IMR-90 (cell line): ENCODE measurements around the gene KRTAP9-9. TPM values are rescaled to one million over a fixed set of nuclear protein-coding genes. Genes with fewer than 3 reads are reported as not detected.

Experiments
- ATAC-seq: fragments of 200-7000 bp; cut with Tn5 transposase; 2 replicates; pipeline ENCODE4 v1.9.1; 2020; ENCODE audit warnings: low read depth, mild to moderate bottlenecking, moderate library complexity
- BruUV-seq: library from RNA; stranded (reverse); fragments of 400-500 nt; replicated peaks from 2 replicates; lab custom pipeline; 2021; lab: Mats Ljungman, UMichigan
- CTCF ChIA-PET: fragments of 300-600 bp; formaldehyde crosslinking; extraction: SDS; loops from one replicate; lab custom pipeline; 2021; ENCODE audit warnings: antibody characterized with exemption; lab: Yijun Ruan, JAX
- POLR2A ChIA-PET: fragments of 300-600 bp; sonication (Branson Sonifier 250); formaldehyde crosslinking; loops from one replicate; lab custom pipeline; 2022; ENCODE audit warnings: antibody characterized with exemption; ENCODE audit not compliant: unreplicated experiment; lab: Charles Lee
- DNase-seq: peaks from one replicate; pipeline ENCODE4 v3.0.0; 2013
- H2AFZ ChIP-seq: replicated peaks from 2 replicates; pipeline ENCODE3; 2013; ENCODE audit warnings: low read length, mild to moderate bottlenecking; ENCODE audit not compliant: poor library complexity
- H2AK5ac ChIP-seq: 2 replicates; pipeline ENCODE4 v1.6.1; 2013; ENCODE audit warnings: low read depth, low read length, inconsistent platforms
- H2AK9ac ChIP-seq: replicated peaks from 2 replicates; pipeline ENCODE3; 2013; ENCODE audit warnings: mild to moderate bottlenecking, low read depth, low read length, moderate library complexity; ENCODE audit not compliant: poor library complexity
- H2BK120ac ChIP-seq: 2 replicates; pipeline ENCODE4 v1.6.1; 2013; ENCODE audit warnings: low read depth, low read length, inconsistent platforms
- H2BK15ac ChIP-seq: 3 replicates; pipeline ENCODE4 v1.6.1; 2013; ENCODE audit warnings: low read depth, low read length, inconsistent platforms
- H2BK20ac ChIP-seq: 2 replicates; pipeline ENCODE4 v1.6.1; 2013; ENCODE audit warnings: low read depth, mild to moderate bottlenecking, inconsistent platforms, low read length, moderate library complexity
- H2BK5ac ChIP-seq: 2 replicates; pipeline ENCODE4 v1.6.1; 2013; ENCODE audit warnings: mild to moderate bottlenecking, low read depth, low read length, inconsistent platforms; ENCODE audit not compliant: poor library complexity, severe bottlenecking
- H3K14ac ChIP-seq: replicated peaks from 2 replicates; pipeline ENCODE4 v1.6.1; 2013; ENCODE audit warnings: low read depth, low read length, inconsistent platforms
- H3K18ac ChIP-seq: 2 replicates; pipeline ENCODE4 v1.6.1; 2013; ENCODE audit warnings: low read depth, low read length, control low read depth
- H3K23ac ChIP-seq: 2 replicates; pipeline ENCODE4 v1.6.1; 2013; ENCODE audit warnings: low read depth, low read length, inconsistent platforms
- H3K27ac ChIP-seq: 2 replicates; pipeline ENCODE4 v1.5.1; 2013; ENCODE audit warnings: mild to moderate bottlenecking, control low read depth, low read length; ENCODE audit not compliant: insufficient read depth
- H3K27me3 ChIP-seq: 2 replicates; pipeline ENCODE4 v1.6.1; 2013; ENCODE audit warnings: low read length; ENCODE audit not compliant: control insufficient read depth, insufficient read depth
- H3K36me3 ChIP-seq: 2 replicates; pipeline ENCODE4 v1.6.1; 2013; ENCODE audit warnings: low read length, mixed read lengths; ENCODE audit not compliant: control insufficient read depth, insufficient read depth
- H3K4ac ChIP-seq: 2 replicates; pipeline ENCODE4 v1.6.1; 2013; ENCODE audit warnings: low read depth, low read length, inconsistent platforms
- H3K4me1 ChIP-seq: 2 replicates; pipeline ENCODE4 v1.6.1; 2013; ENCODE audit warnings: low read length, mixed read lengths; ENCODE audit not compliant: control insufficient read depth, insufficient read depth
- H3K4me2 ChIP-seq: 2 replicates; pipeline ENCODE4 v1.6.1; 2013; ENCODE audit warnings: low read depth, mild to moderate bottlenecking, control low read depth, low read length, moderate library complexity
- H3K4me3 ChIP-seq: 2 replicates; pipeline ENCODE4 v1.5.1; 2013; ENCODE audit warnings: low read depth, mild to moderate bottlenecking, control low read depth, low read length, moderate library complexity; ENCODE audit not compliant: insufficient read depth
- H3K56ac ChIP-seq: 2 replicates; pipeline ENCODE4 v1.6.1; 2013; ENCODE audit warnings: low read length, inconsistent platforms; ENCODE audit not compliant: insufficient read depth; ENCODE audit errors: extremely low read depth
- H3K79me1 ChIP-seq, 2 experiments: 2 replicates each; pipeline ENCODE4 v1.6.1; 2013; ENCODE audit warnings: low read length in 2 of 2, inconsistent platforms in 1 of 2, low read depth in 1 of 2
- H3K9ac ChIP-seq: 2 replicates; pipeline ENCODE4 v1.6.1; 2013; ENCODE audit warnings: low read depth, low read length, control low read depth
- H3K9me1 ChIP-seq: 2 replicates; pipeline ENCODE4 v1.6.1; 2013; ENCODE audit warnings: low read length, inconsistent platforms; ENCODE audit not compliant: insufficient read depth
- H3K9me3 ChIP-seq: 2 replicates; pipeline ENCODE4 v1.6.1; 2013; ENCODE audit warnings: low read length; ENCODE audit not compliant: control insufficient read depth, insufficient read depth
- H4K20me1 ChIP-seq: 2 replicates; pipeline ENCODE4 v1.6.1; 2013; ENCODE audit warnings: low read length, inconsistent platforms; ENCODE audit not compliant: insufficient read depth
- H4K5ac ChIP-seq: 2 replicates; pipeline ENCODE4 v1.6.1; 2013; ENCODE audit warnings: mild to moderate bottlenecking, low read depth, low read length, control low read depth
- H4K8ac ChIP-seq, 2 experiments: 2 replicates each; pipeline ENCODE4 v1.6.1; 2013; ENCODE audit warnings: low read depth in 2 of 2, low read length in 2 of 2, control low read depth in 1 of 2, inconsistent platforms in 1 of 2
- H4K91ac ChIP-seq: 2 replicates; pipeline ENCODE4 v1.6.1; 2013; ENCODE audit warnings: low read depth, low read length, inconsistent platforms; ENCODE audit not compliant: insufficient read depth
- CEBPB ChIP-seq: IDR thresholded peaks from 2 replicates; pipeline ENCODE4 v1.6.1; 2012; ENCODE audit warnings: low read depth, low read length, improper control_type of control experiment
- CHD1 ChIP-seq: IDR thresholded peaks from 2 replicates; pipeline ENCODE4 v1.6.1; 2012; ENCODE audit warnings: low read depth, low read length, improper control_type of control experiment
- NFE2L2 ChIP-seq: fragments of 150-350 bp; IDR thresholded peaks from 2 replicates; pipeline ENCODE4 v1.6.1; 2016; ENCODE audit warnings: low read depth, mild to moderate bottlenecking, low read length
- RAD21 ChIP-seq: IDR thresholded peaks from 2 replicates; pipeline ENCODE4 v1.6.1; 2012; ENCODE audit warnings: low read length, improper control_type of control experiment
- RCOR1 ChIP-seq: IDR thresholded peaks from 2 replicates; pipeline ENCODE4 v1.6.1; 2012; ENCODE audit warnings: mild to moderate bottlenecking, low read length, improper control_type of control experiment; ENCODE audit not compliant: insufficient replicate concordance
- WGBS, 2 experiments: methylation state at CpG; one replicate each; pipeline versions ENCODE4 v1.1.5 to v1.1.7; 2013; ENCODE audit warnings: missing lambda C conversion rate in 2 of 2; ENCODE audit not compliant: insufficient read length in 1 of 2; ENCODE audit errors: extremely low coverage in 2 of 2; 5-methylcytosine and 5-hydroxymethylcytosine counted together
- dilution Hi-C: fragments of 300-500 bp; cut with HindIII; formaldehyde crosslinking; loops from one replicate; pipeline ENCODE4 v1.14.3; 2018; ENCODE audit warnings: low sequenced_read_pairs; ENCODE audit not compliant: unreplicated experiment
- in situ Hi-C: fragments of 300-500 bp; cut with MboI; formaldehyde crosslinking; loops from 3 replicates; pipeline ENCODE4 v1.14.3; 2019; ENCODE audit warnings: low sequenced_read_pairs, inconsistent platforms, mixed read lengths
- intact Hi-C: fragments of 100-400 bp; cut with micrococcal nuclease; formaldehyde crosslinking; loops from 2 replicates; pipeline ENCODE4 v1.10.0; 2022
- polyA plus RNA-seq, 3 experiments: library from polyadenylated mRNA; depleted of rRNA; stranded (reverse); fragments of >200 nt; gene quantifications; 2 replicates each; pipeline ENCODE4 v1.2.3, GENCODE V29; 2012; ENCODE audit warnings: low replicate concordance in 1 of 3
- total RNA-seq: library from RNA; depleted of rRNA; stranded (reverse); fragments of >200 nt; gene quantifications from 2 replicates; pipeline ENCODE4 v1.2.3, GENCODE V29; 2012
- TF ChIP-seq, protein P1 (sequence below): fragments of 150-350 bp; IDR thresholded peaks from 2 replicates; pipeline ENCODE4 v1.6.1; 2016; ENCODE audit warnings: low read depth, mild to moderate bottlenecking, low read length, moderate library complexity, borderline replicate concordance
- TF ChIP-seq, protein P2 (sequence below): fragments of 150-350 bp; IDR thresholded peaks from 2 replicates; pipeline ENCODE4 v1.6.1; 2017; ENCODE audit warnings: mild to moderate bottlenecking, antibody characterized with exemption, low read length, low read depth

The KRTAP9-9 gene
- total and polyA plus RNA-seq, 2 of the 4 experiments (the other 2 are of a cell fraction): not detected

DNA sequence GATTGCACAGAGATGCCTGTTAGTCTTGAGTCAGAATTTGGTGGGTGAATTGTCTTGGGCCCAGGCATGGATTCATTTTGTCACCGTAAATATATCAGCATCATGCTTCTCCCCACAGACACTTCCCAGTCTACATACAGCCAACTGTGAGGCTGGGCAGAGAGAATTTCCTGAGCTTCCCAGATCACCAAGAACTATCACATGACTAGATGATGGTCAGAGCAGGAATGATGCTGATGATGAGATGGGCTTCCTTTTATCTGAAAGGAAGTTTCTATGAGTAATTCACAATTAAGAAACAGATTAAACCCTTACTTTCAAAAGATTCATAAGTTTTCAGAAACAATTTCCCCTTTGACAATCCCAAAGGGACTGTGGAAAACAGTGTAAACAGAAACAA lies 323 bp upstream of the KRTAP9-9 start:
- H4K8ac ChIP-seq: no peak overlapping the region
- WGBS, 2 experiments: no CpG with 5 or more reads among the region's 1 CpG

More for the DNA sequence above, 323 bp upstream of the KRTAP9-9 start:
- Histone ChIP-seq H2BK15ac (no peak overlapping the region), H3K27me3 (peaks cover 22% of the 10 kb centered on the region), H3K14ac (no peak overlapping the region), H3K56ac (no peak overlapping the region), H3K27ac (no peak overlapping the region), H4K5ac (no peak overlapping the region), H2BK5ac (no peak overlapping the region), H2AFZ (no peak overlapping the region), H2BK20ac (no peak overlapping the region), H3K9me1 (no peaks in the 10 kb centered on the region), H3K4me1 (no peaks in the 10 kb centered on the region), H2AK5ac (no peak overlapping the region), H3K4ac (no peak overlapping the region), H2AK9ac (no peak overlapping the region), H3K36me3 (no peaks in the 10 kb centered on the region), H4K91ac (no peak overlapping the region), H3K79me1 (no peaks in the 10 kb centered on the region), H3K4me3 (no peak overlapping the region), H3K23ac (no peak overlapping the region), H3K18ac (no peak overlapping the region), H3K9me3 (no peaks in the 10 kb centered on the region), H3K9ac (no peak overlapping the region), H3K4me2 (no peak overlapping the region), H2BK120ac (no peak overlapping the region), H4K20me1 (no peaks in the 10 kb centered on the region)
- in situ Hi-C loops: no loop called here
- intact Hi-C loops: no loop called here
- no peak for ATAC-seq
- TF ChIP-seq RAD21 (no peak), CEBPB (no peak), CHD1 (no peak), RCOR1 (no peak), NFE2L2 (no peak)
- TF ChIP-seq, protein P1, sequence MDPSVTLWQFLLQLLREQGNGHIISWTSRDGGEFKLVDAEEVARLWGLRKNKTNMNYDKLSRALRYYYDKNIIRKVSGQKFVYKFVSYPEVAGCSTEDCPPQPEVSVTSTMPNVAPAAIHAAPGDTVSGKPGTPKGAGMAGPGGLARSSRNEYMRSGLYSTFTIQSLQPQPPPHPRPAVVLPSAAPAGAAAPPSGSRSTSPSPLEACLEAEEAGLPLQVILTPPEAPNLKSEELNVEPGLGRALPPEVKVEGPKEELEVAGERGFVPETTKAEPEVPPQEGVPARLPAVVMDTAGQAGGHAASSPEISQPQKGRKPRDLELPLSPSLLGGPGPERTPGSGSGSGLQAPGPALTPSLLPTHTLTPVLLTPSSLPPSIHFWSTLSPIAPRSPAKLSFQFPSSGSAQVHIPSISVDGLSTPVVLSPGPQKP: no peak
- TF ChIP-seq, protein P2, sequence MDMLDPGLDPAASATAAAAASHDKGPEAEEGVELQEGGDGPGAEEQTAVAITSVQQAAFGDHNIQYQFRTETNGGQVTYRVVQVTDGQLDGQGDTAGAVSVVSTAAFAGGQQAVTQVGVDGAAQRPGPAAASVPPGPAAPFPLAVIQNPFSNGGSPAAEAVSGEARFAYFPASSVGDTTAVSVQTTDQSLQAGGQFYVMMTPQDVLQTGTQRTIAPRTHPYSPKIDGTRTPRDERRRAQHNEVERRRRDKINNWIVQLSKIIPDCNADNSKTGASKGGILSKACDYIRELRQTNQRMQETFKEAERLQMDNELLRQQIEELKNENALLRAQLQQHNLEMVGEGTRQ: no peak
- BruUV-seq: no TSS peak
- dilution Hi-C loops: no loop called here
- ChIA-PET CTCF (no interaction called here), POLR2A (no interaction called here)
- DNase-seq: peak; percentile 34
